ENCODE results near the gene MYLK3. TPM values are rescaled to one million over a fixed set of nuclear protein-coding genes. Genes with fewer than 3 reads are reported as not detected.

MYLK3 gene
- total RNA-seq, 4 donors from 2014 or later = 0.33 to 1.2 (median 0.57) TPM

- no peaks in the 10 kb centered on the region for H3K27me3 ChIP-seq
- H3K4me3 ChIP-seq = no peak overlapping the region
- no peak overlapping the region for H3K27ac ChIP-seq (replicated peaks in 1 of 4)
- H3K36me3 ChIP-seq = peaks cover 0 to 20% (median 0%) of the 10 kb centered on the region in 4 donors
- TF ChIP-seq CTCF (IDR thresholded peaks at IDR 0.05) = no peak
- TF ChIP-seq POLR2AphosphoS5 (IDR thresholded peaks at IDR 0.05) = no peak
- no peak for TF ChIP-seq POLR2A (IDR thresholded peaks at IDR 0.05; ENCODE audit: low read depth)
- no peak for TF ChIP-seq EP300 (IDR thresholded peaks at IDR 0.05)
- no peaks in the 10 kb centered on the region for H3K4me1 ChIP-seq
- H3K9me3 ChIP-seq = no peaks in the 10 kb centered on the region
- WGBS = 92% methylated on average over 13 of the region's 14 CpGs
- intact Hi-C loops (cut with DNase I) = no loop called here
- DNase-seq (ENCODE audit: extremely low spot score) = no peak
Observed at GRCh38 chr16:46737621-46738214, 10.4 kb downstream of the MYLK3 start.

- Histone ChIP-seq H3K4me3 (no peak overlapping the region), H3K27me3 (no peaks in the 10 kb centered on the region), H3K4me1 (peaks cover 0 to 3% (median 0%) of the 10 kb centered on the region in 4 donors), H3K27ac (replicated peaks in 1 of 4) (no peak overlapping the region), H3K9me3 (no peaks in the 10 kb centered on the region), H3K36me3 (peaks cover 0 to 25% (median 0%) of the 10 kb centered on the region in 4 donors)
- TF ChIP-seq POLR2A (IDR thresholded peaks at IDR 0.05; ENCODE audit: low read depth) = no peak
- TF ChIP-seq EP300 (IDR thresholded peaks at IDR 0.05) = no peak
- no peak for TF ChIP-seq CTCF (IDR thresholded peaks at IDR 0.05)
- no peak for TF ChIP-seq POLR2AphosphoS5 (IDR thresholded peaks at IDR 0.05)
- intact Hi-C loops (cut with DNase I) = no loop called here
- no peak for DNase-seq (ENCODE audit: extremely low spot score)
- 64% methylated on average over 3 of the region's 12 CpGs for WGBS
Observed at GRCh38 chr16:46736695-46737094, 11.4 kb downstream of the MYLK3 start.

- Histone ChIP-seq H3K4me3 (no peak overlapping the region), H3K36me3 (peaks cover 0 to 43% (median 0%) of the 10 kb centered on the region in 4 donors), H3K9me3 (no peaks in the 10 kb centered on the region), H3K27me3 (no peaks in the 10 kb centered on the region), H3K27ac (replicated peaks in 1 of 4) (no peak overlapping the region), H3K4me1 (peaks cover 0 to 13% (median 0%) of the 10 kb centered on the region in 4 donors)
- DNase-seq (ENCODE audit: extremely low spot score) = no peak
- intact Hi-C loops (cut with DNase I) = no loop called here
- WGBS = 91% methylated on average over 9 of the region's 9 CpGs
- no peak for TF ChIP-seq EP300 (IDR thresholded peaks at IDR 0.05)
- TF ChIP-seq POLR2AphosphoS5 (IDR thresholded peaks at IDR 0.05) = no peak
- no peak for TF ChIP-seq POLR2A (IDR thresholded peaks at IDR 0.05; ENCODE audit: low read depth)
- no peak for TF ChIP-seq CTCF (IDR thresholded peaks at IDR 0.05)
Observed at GRCh38 chr16:46733319-46733830, 14.8 kb downstream of the MYLK3 start.

- intact Hi-C loops (cut with DNase I) = no loop called here
- no peak overlapping the region for H3K27ac ChIP-seq (replicated peaks in 1 of 4)
- 78% methylated on average over 3 of the region's 4 CpGs for WGBS
- TF ChIP-seq POLR2AphosphoS5 (IDR thresholded peaks at IDR 0.05) = no peak
- TF ChIP-seq EP300 (IDR thresholded peaks at IDR 0.05) = no peak
- no peak for TF ChIP-seq CTCF (IDR thresholded peaks at IDR 0.05)
- TF ChIP-seq POLR2A (IDR thresholded peaks at IDR 0.05; ENCODE audit: low read depth) = no peak
- H3K4me1 ChIP-seq = peaks cover 0 to 13% (median 0%) of the 10 kb centered on the region in 4 donors
- no peaks in the 10 kb centered on the region for H3K9me3 ChIP-seq
- H3K27me3 ChIP-seq = no peaks in the 10 kb centered on the region
- H3K4me3 ChIP-seq = no peak overlapping the region
- peaks cover 0 to 43% (median 0%) of the 10 kb centered on the region in 4 donors for H3K36me3 ChIP-seq
- no peak for DNase-seq (ENCODE audit: extremely low spot score)
Observed at GRCh38 chr16:46732561-46732960, 15.6 kb downstream of the MYLK3 start.
